Bronchial epithelial cell (primary cell): ENCODE results near the gene KRTAP12-2. TPM values are rescaled to one million over a fixed set of nuclear protein-coding genes. Genes with fewer than 3 reads are reported as not detected.

ENCODE experiments used
- DNase-seq: peaks from one replicate; pipeline ENCODE4 v3.0.0-alpha.2; 2010; ENCODE audit warnings: low read depth
- FAIRE-seq: peaks from 2 replicates; lab custom pipeline; 2011; peaks lifted over from hg19 to GRCh38; lab: Jason Lieb, UNC
- H3K27me3 ChIP-seq: 2 replicates; pipeline ENCODE4 v1.5.1; 2011; ENCODE audit warnings: low read length; ENCODE audit not compliant: control insufficient read depth, insufficient read depth
- H3K36me3 ChIP-seq: 2 replicates; pipeline ENCODE4 v1.5.1; 2011; ENCODE audit warnings: low read length; ENCODE audit not compliant: control insufficient read depth, insufficient read depth
- H3K4me3 ChIP-seq: 2 replicates; pipeline ENCODE4 v1.5.1; 2011; ENCODE audit warnings: mild to moderate bottlenecking, low read depth, low read length, control low read depth
- total RNA-seq: library from RNA; depleted of rRNA; stranded (reverse); fragments of >200 nt; gene quantifications from 2 replicates; pipeline ENCODE4 v1.2.1, GENCODE V29; 2014
- TF ChIP-seq, protein P1 (sequence below): IDR thresholded peaks from 2 replicates; pipeline ENCODE4 v1.5.1; 2011; ENCODE audit warnings: mild to moderate bottlenecking, moderate library complexity, low read length, control low read depth, inconsistent platforms; ENCODE audit not compliant: insufficient read depth, severe bottlenecking

Gene KRTAP12-2
- total RNA-seq, 1 donor from 2014 or later = not detected

GRCh38 chr21:44625756-44626155 lies 41.0 kb downstream of the KRTAP12-2 start:
- H3K4me3 ChIP-seq = no peak overlapping the region
- no peak for FAIRE-seq
- TF ChIP-seq, protein P1, sequence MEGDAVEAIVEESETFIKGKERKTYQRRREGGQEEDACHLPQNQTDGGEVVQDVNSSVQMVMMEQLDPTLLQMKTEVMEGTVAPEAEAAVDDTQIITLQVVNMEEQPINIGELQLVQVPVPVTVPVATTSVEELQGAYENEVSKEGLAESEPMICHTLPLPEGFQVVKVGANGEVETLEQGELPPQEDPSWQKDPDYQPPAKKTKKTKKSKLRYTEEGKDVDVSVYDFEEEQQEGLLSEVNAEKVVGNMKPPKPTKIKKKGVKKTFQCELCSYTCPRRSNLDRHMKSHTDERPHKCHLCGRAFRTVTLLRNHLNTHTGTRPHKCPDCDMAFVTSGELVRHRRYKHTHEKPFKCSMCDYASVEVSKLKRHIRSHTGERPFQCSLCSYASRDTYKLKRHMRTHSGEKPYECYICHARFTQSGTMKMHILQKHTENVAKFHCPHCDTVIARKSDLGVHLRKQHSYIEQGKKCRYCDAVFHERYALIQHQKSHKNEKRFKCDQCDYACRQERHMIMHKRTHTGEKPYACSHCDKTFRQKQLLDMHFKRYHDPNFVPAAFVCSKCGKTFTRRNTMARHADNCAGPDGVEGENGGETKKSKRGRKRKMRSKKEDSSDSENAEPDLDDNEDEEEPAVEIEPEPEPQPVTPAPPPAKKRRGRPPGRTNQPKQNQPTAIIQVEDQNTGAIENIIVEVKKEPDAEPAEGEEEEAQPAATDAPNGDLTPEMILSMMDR = no peak
- no peaks in the 10 kb centered on the region for H3K36me3 ChIP-seq
- no peaks in the 10 kb centered on the region for H3K27me3 ChIP-seq
- DNase-seq = no peak

DNA sequence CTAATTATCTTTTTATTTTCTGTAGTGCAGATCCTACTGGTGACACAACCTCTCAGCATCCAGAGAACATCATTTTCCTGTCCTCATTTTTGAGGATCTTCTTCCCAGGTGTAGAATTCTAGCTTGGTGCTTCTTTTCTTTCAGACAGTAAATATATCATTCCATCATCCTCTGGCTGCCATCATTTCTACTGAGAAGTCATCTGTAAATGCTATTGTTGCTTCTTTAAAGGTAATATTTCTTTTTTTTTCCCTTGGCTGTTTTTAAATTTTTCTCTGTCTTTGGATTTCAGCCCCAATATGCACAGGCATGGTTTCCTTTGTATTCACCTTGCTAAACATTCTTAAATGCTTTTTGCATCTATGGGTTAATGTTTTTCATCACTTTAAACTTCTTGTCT lies 43.2 kb downstream of the KRTAP12-2 start:
- H3K36me3 ChIP-seq = no peaks in the 10 kb centered on the region
- DNase-seq (no peak), FAIRE-seq (no peak)
- H3K27me3 ChIP-seq = no peaks in the 10 kb centered on the region
- TF ChIP-seq, protein P1 = no peak
- H3K4me3 ChIP-seq = no peak overlapping the region

DNA sequence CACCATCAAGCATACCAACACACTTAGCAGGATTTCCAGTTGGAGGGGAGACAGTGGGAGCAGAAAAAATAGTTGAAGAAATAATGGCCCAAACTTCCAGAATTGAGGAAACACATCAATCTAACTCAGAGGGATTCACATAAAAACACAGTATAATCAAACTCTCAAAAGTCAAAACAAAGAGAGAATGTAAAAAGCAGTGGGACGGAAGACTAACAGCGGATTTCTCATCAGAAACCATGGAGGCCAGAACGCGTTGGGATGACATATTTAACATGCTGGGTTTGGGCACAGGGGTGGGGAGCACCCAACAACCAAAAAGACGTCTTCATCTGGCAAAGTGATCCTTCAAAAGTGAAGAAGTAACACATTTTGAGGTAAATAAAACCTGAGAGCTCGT lies 46.8 kb downstream of the KRTAP12-2 start:
- Histone ChIP-seq H3K4me3 (no peak overlapping the region), H3K27me3 (no peaks in the 10 kb centered on the region), H3K36me3 (no peaks in the 10 kb centered on the region)
- TF ChIP-seq, protein P1 = no peak
- no peak for FAIRE-seq
- no peak for DNase-seq

DNA sequence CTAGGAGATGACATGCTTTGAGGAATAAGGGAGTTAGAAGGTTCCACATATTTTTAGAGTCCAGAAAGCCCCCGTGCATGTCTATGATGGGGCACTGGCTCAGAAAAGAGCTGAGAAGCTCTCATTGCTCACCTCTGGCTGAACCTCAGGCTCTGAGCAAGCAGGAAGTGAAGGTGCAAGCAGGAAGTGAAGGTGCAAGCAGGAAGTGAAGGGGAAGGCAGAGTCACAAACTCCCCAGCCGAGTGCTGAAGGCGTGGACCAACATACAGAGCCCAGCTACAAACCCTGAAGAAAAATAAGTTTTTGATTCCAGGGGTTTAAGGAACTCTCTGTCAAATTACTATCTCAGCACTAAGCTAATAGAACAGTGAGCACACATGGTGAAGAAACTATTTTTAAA lies 47.8 kb downstream of the KRTAP12-2 start:
- TF ChIP-seq, protein P1 = no peak
- FAIRE-seq = no peak
- Histone ChIP-seq H3K36me3 (no peaks in the 10 kb centered on the region), H3K4me3 (no peak overlapping the region), H3K27me3 (no peaks in the 10 kb centered on the region)
- DNase-seq = no peak

GRCh38 chr21:44618504-44618903 lies 48.2 kb downstream of the KRTAP12-2 start:
- H3K4me3 ChIP-seq = no peak overlapping the region
- FAIRE-seq = no peak
- no peaks in the 10 kb centered on the region for H3K36me3 ChIP-seq
- H3K27me3 ChIP-seq = no peaks in the 10 kb centered on the region
- TF ChIP-seq, protein P1 = no peak
- no peak for DNase-seq

- Histone ChIP-seq H3K36me3 (no peaks in the 10 kb centered on the region), H3K27me3 (no peaks in the 10 kb centered on the region), H3K4me3 (no peak overlapping the region)
- TF ChIP-seq, protein P1 = no peak
- no peak for DNase-seq
- FAIRE-seq = no peak
These were observed 49.6 kb downstream of the KRTAP12-2 start for GRCh38 chr21:44617071-44617501.
